ENCODE measurements around the gene BCLAF1. TPM values are rescaled to one million over a fixed set of nuclear protein-coding genes. Genes with fewer than 3 reads are reported as not detected.
A peak's percentile ranks its signal among the peaks of the same experiment; 100 is the strongest.

Gene BCLAF1
- total and polyA plus RNA-seq, 9 of the 15 experiments (the other 6 are each of a cell fraction or from before 2014, with no cell fraction given), result 65.4 to 286 (median 165) TPM

GRCh38 chr6:136249811-136250685 is 39.6 kb downstream of the BCLAF1 start, which contains the start of gene MTFR2 (continued):
- TF ChIP-seq, protein P1, sequence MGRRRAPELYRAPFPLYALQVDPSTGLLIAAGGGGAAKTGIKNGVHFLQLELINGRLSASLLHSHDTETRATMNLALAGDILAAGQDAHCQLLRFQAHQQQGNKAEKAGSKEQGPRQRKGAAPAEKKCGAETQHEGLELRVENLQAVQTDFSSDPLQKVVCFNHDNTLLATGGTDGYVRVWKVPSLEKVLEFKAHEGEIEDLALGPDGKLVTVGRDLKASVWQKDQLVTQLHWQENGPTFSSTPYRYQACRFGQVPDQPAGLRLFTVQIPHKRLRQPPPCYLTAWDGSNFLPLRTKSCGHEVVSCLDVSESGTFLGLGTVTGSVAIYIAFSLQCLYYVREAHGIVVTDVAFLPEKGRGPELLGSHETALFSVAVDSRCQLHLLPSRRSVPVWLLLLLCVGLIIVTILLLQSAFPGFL (CRISPR knock-in tag; IDR thresholded peaks at IDR 0.05), result no peak
- TF ChIP-seq TARDBP (IDR thresholded peaks at IDR 0.05), result no peak
- TF ChIP-seq HCFC1 (IDR thresholded peaks at IDR 0.05; ENCODE audit: low read depth, low read length), result peak; percentile 82
- peak; percentile 92 for TF ChIP-seq SUPT5H (IDR thresholded peaks at IDR 0.05)
- TF ChIP-seq TOE1 (IDR thresholded peaks at IDR 0.05; ENCODE audit: borderline replicate concordance), result peak; percentile 81; the same call in 1 of the 2 replicates
- peak; percentile 28 for TF ChIP-seq TOE1 (CRISPR knock-in tag; IDR thresholded peaks at IDR 0.05; ENCODE audit: borderline replicate concordance, low read depth)
- peak; percentile 72; the same call in 1 of the 2 replicates for TF ChIP-seq ERF (CRISPR knock-in tag; IDR thresholded peaks at IDR 0.05)
- TF ChIP-seq RB1 (IDR thresholded peaks at IDR 0.05; ENCODE audit: low read depth), result peak; percentile 54; the same call in 1 of the 2 replicates
- no peak for TF ChIP-seq ZNF354B (CRISPR knock-in tag; IDR thresholded peaks at IDR 0.05)
- TF ChIP-seq HEY1 (CRISPR knock-in tag; IDR thresholded peaks at IDR 0.05; ENCODE audit: borderline replicate concordance), result no peak
- 0 out of 2 replicates have a peak, but pooled peaks have one; percentile 33 for TF ChIP-seq ZNF232 (CRISPR knock-in tag; IDR thresholded peaks at IDR 0.05)
- TF ChIP-seq DEAF1 (CRISPR knock-in tag; IDR thresholded peaks at IDR 0.05), result no peak
- TF ChIP-seq CBX1 (IDR thresholded peaks at IDR 0.05; ENCODE audit: low read depth), result 0 out of 2 replicates have a peak, but pooled peaks have one; percentile 37
- TF ChIP-seq MTF1 (CRISPR knock-in tag; IDR thresholded peaks at IDR 0.05; ENCODE audit: borderline replicate concordance), result no peak
- no peak for TF ChIP-seq ZNF384 (IDR thresholded peaks at IDR 0.05; ENCODE audit: low read depth, low read length)
- TF ChIP-seq, protein P2, sequence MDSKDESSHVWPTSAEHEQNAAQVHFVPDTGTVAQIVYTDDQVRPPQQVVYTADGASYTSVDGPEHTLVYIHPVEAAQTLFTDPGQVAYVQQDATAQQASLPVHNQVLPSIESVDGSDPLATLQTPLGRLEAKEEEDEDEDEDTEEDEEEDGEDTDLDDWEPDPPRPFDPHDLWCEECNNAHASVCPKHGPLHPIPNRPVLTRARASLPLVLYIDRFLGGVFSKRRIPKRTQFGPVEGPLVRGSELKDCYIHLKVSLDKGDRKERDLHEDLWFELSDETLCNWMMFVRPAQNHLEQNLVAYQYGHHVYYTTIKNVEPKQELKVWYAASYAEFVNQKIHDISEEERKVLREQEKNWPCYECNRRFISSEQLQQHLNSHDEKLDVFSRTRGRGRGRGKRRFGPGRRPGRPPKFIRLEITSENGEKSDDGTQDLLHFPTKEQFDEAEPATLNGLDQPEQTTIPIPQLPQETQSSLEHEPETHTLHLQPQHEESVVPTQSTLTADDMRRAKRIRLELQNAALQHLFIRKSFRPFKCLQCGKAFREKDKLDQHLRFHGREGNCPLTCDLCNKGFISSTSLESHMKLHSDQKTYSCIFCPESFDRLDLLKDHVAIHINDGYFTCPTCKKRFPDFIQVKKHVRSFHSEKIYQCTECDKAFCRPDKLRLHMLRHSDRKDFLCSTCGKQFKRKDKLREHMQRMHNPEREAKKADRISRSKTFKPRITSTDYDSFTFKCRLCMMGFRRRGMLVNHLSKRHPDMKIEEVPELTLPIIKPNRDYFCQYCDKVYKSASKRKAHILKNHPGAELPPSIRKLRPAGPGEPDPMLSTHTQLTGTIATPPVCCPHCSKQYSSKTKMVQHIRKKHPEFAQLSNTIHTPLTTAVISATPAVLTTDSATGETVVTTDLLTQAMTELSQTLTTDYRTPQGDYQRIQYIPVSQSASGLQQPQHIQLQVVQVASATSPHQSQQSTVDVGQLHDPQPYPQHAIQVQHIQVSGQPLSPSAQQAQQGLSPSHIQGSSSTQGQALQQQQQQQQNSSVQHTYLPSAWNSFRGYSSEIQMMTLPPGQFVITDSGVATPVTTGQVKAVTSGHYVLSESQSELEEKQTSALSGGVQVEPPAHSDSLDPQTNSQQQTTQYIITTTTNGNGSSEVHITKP (IDR thresholded peaks at IDR 0.05; ENCODE audit: partially characterized antibody), result peak; percentile 17
- peak; percentile 71 for TF ChIP-seq BHLHE40 (IDR thresholded peaks at IDR 0.05; ENCODE audit: low read length)
- no peak for TF ChIP-seq HDAC8 (tag; IDR thresholded peaks at IDR 0.05)
- TF ChIP-seq U2AF1 (optimal IDR thresholded peaks at IDR 0.05; ENCODE audit: low read depth, low read length), result no peak
- TF ChIP-seq, protein P3, sequence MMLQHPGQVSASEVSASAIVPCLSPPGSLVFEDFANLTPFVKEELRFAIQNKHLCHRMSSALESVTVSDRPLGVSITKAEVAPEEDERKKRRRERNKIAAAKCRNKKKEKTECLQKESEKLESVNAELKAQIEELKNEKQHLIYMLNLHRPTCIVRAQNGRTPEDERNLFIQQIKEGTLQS (IDR thresholded peaks at IDR 0.05), result peak; percentile 81
- TF ChIP-seq, protein P3 (CRISPR knock-in tag; conservative IDR thresholded peaks at IDR 0.05), result peak; percentile 94
- TF ChIP-seq GABPB2 (CRISPR knock-in tag; conservative IDR thresholded peaks at IDR 0.05), result no peak
